Measurements from ENCODE around the gene RNF20. TPM values are rescaled to one million over a fixed set of nuclear protein-coding genes. Genes with fewer than 3 reads are reported as not detected.

Gene RNF20
- total and polyA plus RNA-seq, 2 of the 4 experiments (the other 2 are of a cell fraction) = 13.7 to 21.3 TPM

- Histone ChIP-seq H3K9me1 (ENCODE audit: insufficient read depth, low read length) (no peaks in the 10 kb centered on the region), H3K79me1 (ENCODE audit: low read depth in 1 of 2, low read length in 2 of 2) (peaks cover 0 to 11% of the 10 kb centered on the region in 2 experiments; a peak in 1 of 4 replicates), H4K91ac (ENCODE audit: insufficient read depth, low read depth, low read length) (0 out of 2 replicates have a peak overlapping the region, but pooled peaks have one; percentile 20), H2AK5ac (ENCODE audit: low read depth, low read length) (no peak overlapping the region), H3K4me1 (ENCODE audit: control insufficient read depth, insufficient read depth, low read length) (peaks cover 1% of the 10 kb centered on the region; the same call in 1 of the 2 replicates), H2BK15ac (ENCODE audit: low read depth, low read length) (peak overlapping the region; percentile 53; the same call in 2 of the 3 replicates), H3K9me3 (ENCODE audit: control insufficient read depth, insufficient read depth, low read length) (no peaks in the 10 kb centered on the region; the same call in 1 of the 2 replicates), H3K4ac (ENCODE audit: low read depth, low read length) (peak overlapping the region; percentile 94; the same call in 1 of the 2 replicates), H2AK9ac (replicated peaks; ENCODE audit: low read depth, low read length, poor library complexity) (no peak overlapping the region), H3K4me3 (ENCODE audit: insufficient read depth, low read depth, low read length) (peak overlapping the region; percentile 80), H2BK5ac (ENCODE audit: low read depth, low read length, poor library complexity, severe bottlenecking) (no peak overlapping the region), H3K18ac (ENCODE audit: low read depth, low read length) (peak overlapping the region; percentile 7; the same call in 1 of the 2 replicates), H2AFZ (replicated peaks; ENCODE audit: low read length, poor library complexity) (peak overlapping the region; percentile 95), H4K5ac (ENCODE audit: low read depth, low read length) (peak overlapping the region; percentile 51; the same call in 1 of the 2 replicates), H3K27me3 (ENCODE audit: control insufficient read depth, insufficient read depth, low read length) (no peaks in the 10 kb centered on the region), H3K14ac (replicated peaks; ENCODE audit: low read depth, low read length) (peak overlapping the region; percentile 59), H3K36me3 (ENCODE audit: control insufficient read depth, insufficient read depth, low read length) (no peaks in the 10 kb centered on the region), H4K8ac (ENCODE audit: low read depth in 2 of 2, low read length in 2 of 2) (peak overlapping the region; percentile 85 to 97), H3K4me2 (ENCODE audit: low read depth, low read length) (peak overlapping the region; percentile 97; the same call in 1 of the 2 replicates), H2BK20ac (ENCODE audit: low read depth, low read length) (peak overlapping the region; percentile 37; the same call in 1 of the 2 replicates), H2BK120ac (ENCODE audit: low read depth, low read length) (peak overlapping the region; percentile 92), H4K20me1 (ENCODE audit: insufficient read depth, low read length) (no peaks in the 10 kb centered on the region), H3K27ac (ENCODE audit: insufficient read depth, low read length) (no peak overlapping the region), H3K23ac (ENCODE audit: low read depth, low read length) (peak overlapping the region; percentile 74), H3K56ac (ENCODE audit: extremely low read depth, insufficient read depth, low read length) (no peak overlapping the region; the same call in 1 of the 2 replicates), H3K9ac (ENCODE audit: low read depth, low read length) (no peak overlapping the region; the same call in 1 of the 2 replicates)
- WGBS, 2 experiments (ENCODE audit: extremely low coverage in 2 of 2, insufficient read length in 1 of 2) = no CpG with 5 or more reads among the region's 9 CpGs
- ChIA-PET POLR2A (ENCODE audit: unreplicated experiment) (no interaction called here), CTCF (interaction anchor here (0.8 to 2.4 kb wide), 5 partner anchors 8 to 60 kb away, joined by 3 to 9 read pairs (median 6); no protein-coding TSS in a partner anchor)
- no TSS peak for BruUV-seq (replicated peaks)
- dilution Hi-C loops (cut with HindIII; ENCODE audit: low sequenced_read_pairs, unreplicated experiment) = no loop called here
- ATAC-seq (ENCODE audit: low read depth) (no peak), DNase-seq (no peak)
- no peak for TF ChIP-seq RFX5 (IDR thresholded peaks at IDR 0.05; ENCODE audit: low read depth, low read length)
- in situ Hi-C loops (cut with MboI; ENCODE audit: low sequenced_read_pairs) = no loop called here
- intact Hi-C loops (cut with micrococcal nuclease) = loop anchor here (2.0 to 5.0 kb wide), 2 partner anchors 25 to 45 kb away; partner anchors contain the start of gene RNF20
Observed at GRCh38 chr9:101487443-101487840, 46.2 kb upstream of the RNF20 start.

Data from IMR-90 (cell line).